DMS 273 (cell line): ENCODE data around the gene SPAG6.

Experiments used
- DNase-seq: peaks from one replicate; lab custom pipeline; 2025; ENCODE audit not compliant: unreplicated experiment; lab: John Stamatoyannopoulos, UW

The SPAG6 gene

GRCh38 chr10:22458272-22459038, 113.2 kb downstream of the SPAG6 start:
- peak; percentile 4 for DNase-seq

GRCh38 chr10:22459496-22459895, 114.2 kb downstream of the SPAG6 start:
- peak; percentile 43 for DNase-seq

GRCh38 chr10:22460101-22460500, 114.8 kb downstream of the SPAG6 start:
- DNase-seq, result no peak

- DNase-seq, result no peak
These were observed 115.5 kb downstream of the SPAG6 start for GRCh38 chr10:22460531-22461403.

- no peak for DNase-seq
These were observed 116.6 kb downstream of the SPAG6 start for GRCh38 chr10:22461891-22462290.

GRCh38 chr10:22463255-22463654, 118.0 kb downstream of the SPAG6 start:
- DNase-seq, result no peak

GRCh38 chr10:22464966-22465629, 119.8 kb downstream of the SPAG6 start:
- DNase-seq, result peak; percentile 23

GRCh38 chr10:22466763-22467334, 121.6 kb downstream of the SPAG6 start:
- no peak for DNase-seq
